HepG2 (cell line): Measurements from ENCODE around the gene PSG6. TPM values are rescaled to one million over a fixed set of nuclear protein-coding genes. Genes with fewer than 3 reads are reported as not detected.
"Not testable (repeated sequence)": the region's sequence is repeated elsewhere in the genome, so short reads cannot be mapped to it uniquely, and the experiment has no call there.

ENCODE experiments used
- ATAC-seq: fragments of 200-7000 bp; cut with Tn5 transposase; 3 replicates; pipeline ENCODE4 v1.9.1; 2020; ENCODE audit warnings: mild to moderate bottlenecking, moderate library complexity
- Bru-seq: library from RNA; stranded (reverse); fragments of 400-500 nt; gene quantifications from one replicate; lab custom pipeline; 2021; lab: Mats Ljungman, UMichigan
- BruChase-seq, 2 experiments: library from RNA; stranded (reverse); fragments of 400-500 nt; gene quantifications; one replicate each; lab custom pipeline; 2021; lab: Mats Ljungman, UMichigan
- BruUV-seq: library from RNA; stranded (reverse); fragments of 400-500 nt; replicated peaks from 2 replicates; lab custom pipeline; 2021; lab: Mats Ljungman, UMichigan
- CTCF ChIA-PET: fragments of 300-600 bp; formaldehyde crosslinking; extraction: SDS; loops from one replicate; lab custom pipeline; 2021; ENCODE audit warnings: low total read pairs, inconsistent platforms, low intra/inter-chr PET ratio; lab: Yijun Ruan, JAX
- POLR2A ChIA-PET: fragments of 350-600 bp; sonication (Branson Sonifier 250); formaldehyde crosslinking; loops from one replicate; lab custom pipeline; 2020; ENCODE audit warnings: antibody characterized with exemption, inconsistent platforms; lab: Yijun Ruan, JAX
- DNase-seq: peaks from one replicate; pipeline ENCODE4 v3.0.0-alpha.2; 2015; ENCODE audit warnings: low spot score
- FAIRE-seq: peaks from 3 replicates; lab custom pipeline; 2011; peaks lifted over from hg19 to GRCh38; lab: Jason Lieb, UNC
- H2AFZ ChIP-seq: one replicate; pipeline ENCODE4 v1.6.1; 2011; ENCODE audit warnings: low read length, inconsistent platforms
- H3K27ac ChIP-seq: fragments of 300-600 bp; 3 replicates; pipeline ENCODE4 v1.8.0; 2011; ENCODE audit warnings: mixed run types, mild to moderate bottlenecking, mixed read lengths, low read length, inconsistent platforms; ENCODE audit not compliant: insufficient read depth; ENCODE audit errors: extremely low read length
- H3K27me3 ChIP-seq, 2 experiments: fragments of 200-600 bp in 1 of 2; 2 replicates in 1 of 2; 3 replicates in 1 of 2; pipeline versions ENCODE4 v1.6.0 to v1.8.0; 2011; ENCODE audit warnings: low read length in 2 of 2, mild to moderate bottlenecking in 2 of 2, moderate library complexity in 2 of 2, inconsistent platforms in 1 of 2; ENCODE audit not compliant: insufficient read depth in 2 of 2, control insufficient read depth in 1 of 2
- H3K36me3 ChIP-seq, 2 experiments: fragments of 200-600 bp in 1 of 2; replicated peaks in 1 of 2; 2 replicates in 1 of 2; 3 replicates in 1 of 2; pipeline versions ENCODE4 v1.5.1 to v1.8.0; 2011; ENCODE audit warnings: low read length in 2 of 2, inconsistent platforms in 1 of 2; ENCODE audit not compliant: insufficient read depth in 2 of 2, control insufficient read depth in 1 of 2
- H3K4me1 ChIP-seq: 2 replicates; pipeline ENCODE4 v1.5.1; 2012; ENCODE audit warnings: low read length, inconsistent platforms; ENCODE audit not compliant: insufficient read depth
- H3K4me2 ChIP-seq: 2 replicates; pipeline ENCODE4 v1.6.0; 2011; ENCODE audit warnings: low read depth, low read length, inconsistent platforms
- H3K4me3 ChIP-seq, 3 experiments: fragments of 200-600 bp in 1 of 3; sonication (generic), shearing (Covaris generic) in 1 of 3; replicated peaks in 1 of 3; 2 replicates each; pipeline ENCODE4 v1.5.1; 2011 to 2016; ENCODE audit warnings: low read length in 3 of 3, inconsistent platforms in 2 of 3, low read depth in 2 of 3, mild to moderate bottlenecking in 2 of 3, control low read depth in 1 of 3, mixed read lengths in 1 of 3; ENCODE audit not compliant: insufficient read depth in 1 of 3
- H3K79me2 ChIP-seq: one replicate; pipeline ENCODE4 v1.6.1; 2011; ENCODE audit warnings: low read length, inconsistent platforms; ENCODE audit not compliant: insufficient read depth
- H3K9ac ChIP-seq: 2 replicates; pipeline ENCODE4 v1.6.0; 2011; ENCODE audit warnings: mild to moderate bottlenecking, low read depth, low read length, inconsistent platforms; ENCODE audit not compliant: insufficient read depth
- H3K9me3 ChIP-seq: 2 replicates; pipeline ENCODE4 v1.5.1; 2012; ENCODE audit warnings: mild to moderate bottlenecking, low read length
- H4K20me1 ChIP-seq: 2 replicates; pipeline ENCODE4 v1.6.0; 2011; ENCODE audit warnings: inconsistent platforms, mild to moderate bottlenecking, low read length, moderate library complexity; ENCODE audit not compliant: insufficient read depth
- CENPBD1 ChIP-seq: sonication (generic); formaldehyde crosslinking; IDR thresholded peaks from 2 replicates; pipeline ENCODE4 v1.8.0; 2022; ENCODE audit warnings: missing genetic modification reagents, low read depth, mild to moderate bottlenecking, borderline replicate concordance
- CREB1 ChIP-seq, 2 experiments: fragments of 450-650 bp in 1 of 2; IDR thresholded peaks; 2 replicates each; pipeline ENCODE4 v1.6.1; 2016 to 2017; ENCODE audit warnings: control low read depth in 1 of 2, mild to moderate bottlenecking in 1 of 2, missing compliant biosample characterization in 1 of 2, missing genetic modification characterization in 1 of 2
- IKZF5 ChIP-seq: IDR thresholded peaks from 2 replicates; pipeline ENCODE4 v1.6.1; 2018; ENCODE audit warnings: missing genetic modification reagents, mild to moderate bottlenecking, missing compliant biosample characterization
- NRL ChIP-seq: sonication (generic); formaldehyde crosslinking; IDR thresholded peaks from 2 replicates; pipeline ENCODE4 v1.5.0; 2020; ENCODE audit warnings: missing genetic modification reagents, mild to moderate bottlenecking, moderate library complexity, borderline replicate concordance
- TBX3 ChIP-seq: fragments of 450-650 bp; IDR thresholded peaks from 2 replicates; pipeline ENCODE4 v1.6.1; 2017; ENCODE audit warnings: antibody characterized with exemption, mild to moderate bottlenecking, inconsistent platforms, borderline replicate concordance
- TCF12 ChIP-seq, 2 experiments: fragments of 450-650 bp in 1 of 2; sonication (generic) in 1 of 2; formaldehyde crosslinking in 1 of 2; IDR thresholded peaks; 2 replicates each; pipeline versions ENCODE4 v1.6.1 to v1.8.0; 2017 to 2022; ENCODE audit warnings: antibody characterized with exemption in 1 of 2, mild to moderate bottlenecking in 1 of 2, missing genetic modification reagents in 1 of 2, moderate library complexity in 1 of 2
- ZNF556 ChIP-seq: sonication (generic); formaldehyde crosslinking; IDR thresholded peaks from 2 replicates; pipeline ENCODE4 v1.4.0; 2020; ENCODE audit warnings: mild to moderate bottlenecking, missing genetic modification reagents, borderline replicate concordance
- ZNF616 ChIP-seq: sonication (generic); formaldehyde crosslinking; IDR thresholded peaks from 2 replicates; pipeline ENCODE4 v1.5.0; 2020; ENCODE audit warnings: low read depth, mild to moderate bottlenecking, missing genetic modification reagents
- ZNF740 ChIP-seq: sonication (generic); formaldehyde crosslinking; IDR thresholded peaks from 2 replicates; pipeline ENCODE4 v1.4.0; 2020; ENCODE audit warnings: missing genetic modification reagents
- WGBS: methylation state at CpG from one replicate; pipeline ENCODE4 v1.1.6; 2017; ENCODE audit warnings: low lambda C conversion rate; 5-methylcytosine and 5-hydroxymethylcytosine counted together
- in situ Hi-C: cut with HindIII; loops from 2 replicates; pipeline ENCODE4 v1.10.0; 2017; ENCODE audit warnings: low pct_unique_long_range_greater_than_20kb; ENCODE audit not compliant: extremely low pct_ligation_motif_present
- intact Hi-C: fragments of 100-400 bp; cut with micrococcal nuclease; formaldehyde crosslinking; loops from one replicate; pipeline ENCODE4 v1.10.0; 2022; ENCODE audit not compliant: unreplicated experiment
- long read RNA-seq, 2 experiments: library from RNA in 1 of 2; library from polyadenylated mRNA in 1 of 2; stranded (forward) in 1 of 2; unstranded in 1 of 2; transcript quantifications; one replicate each; pipeline ENCODE4 v2.0.0, GENCODE V29; 2019 to 2022
- polyA minus RNA-seq, 3 experiments: library from RNA; depleted of rRNA, polyadenylated mRNA; stranded (reverse); fragments of >200 nt; gene quantifications; 2 replicates each; pipeline ENCODE4 v1.2.3, GENCODE V29; 2011; ENCODE audit warnings: low replicate concordance in 1 of 3
- polyA plus RNA-seq, 8 experiments: library from polyadenylated mRNA; depleted of rRNA in 3 of 8; stranded (reverse) in 7 of 8; unstranded in 1 of 8; fragments of >200 nt; fragmentation: Illumina TruSeq in 4 of 8; extraction: Trizol in 4 of 8; gene quantifications; 2 replicates each; pipeline versions ENCODE4 v1.2.1 to v1.2.3, GENCODE V29; 2011 to 2016; ENCODE audit warnings: low read depth in 4 of 8, missing spikeins in 1 of 8, mixed read lengths in 1 of 8; ENCODE audit not compliant: insufficient read depth in 1 of 8
- total RNA-seq, 5 experiments: library from RNA; depleted of rRNA; stranded (reverse); fragments of >200 nt; fragmentation: Illumina TruSeq; extraction: Trizol; gene quantifications; 2 replicates each; pipeline ENCODE4 v1.2.3, GENCODE V29; 2016; ENCODE audit warnings: low read depth in 1 of 5

The PSG6 gene
- total RNA-seq (2016; rRNA removed; fragmentation: Illumina TruSeq; extraction: Trizol) (not detected in 2 replicates), polyA plus RNA-seq (2011; rRNA removed) (not detected in 2 replicates), polyA minus RNA-seq (2011; rRNA and poly(A)+ RNA removed; ENCODE audit: low replicate concordance) (not detected in 2 replicates), Bru-seq, nascent RNA (not detected), BruChase-seq, experiment 1, labeled RNA remaining after a 6-hour chase (not detected), BruChase-seq, experiment 2, labeled RNA remaining after a 2-hour chase (not detected)
- not detected in 2 replicates for total RNA-seq (2016; cell fraction: cytosol; rRNA removed; fragmentation: Illumina TruSeq; extraction: Trizol; ENCODE audit: low read depth)
- not detected in 2 replicates for total RNA-seq (2016; cell fraction: insoluble cytoplasmic fraction; rRNA removed; fragmentation: Illumina TruSeq; extraction: Trizol)
- not detected in 2 replicates for total RNA-seq (2016; cell fraction: membrane; rRNA removed; fragmentation: Illumina TruSeq; extraction: Trizol)
- not detected in 2 replicates for total RNA-seq (2016; cell fraction: nucleus; rRNA removed; fragmentation: Illumina TruSeq; extraction: Trizol)
- not detected in 2 replicates for polyA plus RNA-seq (2011; cell fraction: cytosol; rRNA removed)
- not detected in 2 replicates for polyA plus RNA-seq (2011; cell fraction: nucleus; rRNA removed)
- not detected in 2 replicates for polyA plus RNA-seq (2012)
- not detected in 2 replicates for polyA plus RNA-seq (2016; cell fraction: cytosol; fragmentation: Illumina TruSeq; extraction: Trizol; ENCODE audit: low read depth)
- polyA plus RNA-seq (2016; cell fraction: insoluble cytoplasmic fraction; fragmentation: Illumina TruSeq; extraction: Trizol; ENCODE audit: low read depth): not detected in 2 replicates
- not detected in 2 replicates for polyA plus RNA-seq (2016; cell fraction: membrane; fragmentation: Illumina TruSeq; extraction: Trizol; ENCODE audit: low read depth)
- polyA plus RNA-seq (2016; cell fraction: nucleus; fragmentation: Illumina TruSeq; extraction: Trizol; ENCODE audit: insufficient read depth, low read depth): not detected in 2 replicates
- not detected in 2 replicates for polyA minus RNA-seq (2011; cell fraction: cytosol; rRNA and poly(A)+ RNA removed)
- not detected in 2 replicates for polyA minus RNA-seq (2011; cell fraction: nucleus; rRNA and poly(A)+ RNA removed)
- long read RNA-seq, experiment 1: 0 reads
- long read RNA-seq, experiment 2: 0 reads

- H3K4me2 ChIP-seq, H4K20me1 ChIP-seq, H3K27me3 ChIP-seq, H3K27ac ChIP-seq, FAIRE-seq, in situ Hi-C loops, H3K79me2 ChIP-seq, H3K36me3 ChIP-seq, H2AFZ ChIP-seq, ATAC-seq, intact Hi-C loops, H3K4me1 ChIP-seq, BruUV-seq, H3K9ac ChIP-seq, H3K9me3 ChIP-seq, H3K4me3 ChIP-seq, POLR2A ChIA-PET, DNase-seq, CTCF ChIA-PET: not testable (repeated sequence)
- 0% methylated on average over 1 of the region's 1 CpG for WGBS
Observed at GRCh38 chr19:42917634-42918033, at the start of gene PSG6. PSG6 (minus strand) TSS chr19:42917894; CDS start chr19:42917792, 102 bp downstream.

GRCh38 chr19:42965176-42965575 lies 47.5 kb upstream of the PSG6 start:
- POLR2A ChIA-PET: no interaction called here
- ATAC-seq: no peak
- Histone ChIP-seq H4K20me1 (no peaks in the 10 kb centered on the region), H3K4me1 (no peaks in the 10 kb centered on the region), H3K9me3 (no peaks in the 10 kb centered on the region), H3K4me2 (no peak overlapping the region), H3K27ac (no peak overlapping the region), H3K4me3 (no peak overlapping the region), H3K9ac (no peak overlapping the region), H3K27me3 (no peaks in the 10 kb centered on the region), H3K79me2 (no peaks in the 10 kb centered on the region), H2AFZ (no peak overlapping the region), H3K36me3 (no peaks in the 10 kb centered on the region)
- CTCF ChIA-PET: no interaction called here
- BruUV-seq: no TSS peak
- intact Hi-C loops (no loop called here), in situ Hi-C loops (no loop called here)
- WGBS: 0% methylated on average over 2 of the region's 2 CpGs
- no peak for FAIRE-seq
- DNase-seq: no peak
- TF ChIP-seq ZNF556 (CRISPR knock-in tag) (no peak), TBX3 (no peak), CREB1 (IDR thresholded peaks at IDR 0.05) (no peak), CREB1 (CRISPR knock-in tag; IDR thresholded peaks at IDR 0.05) (no peak), ZNF740 (CRISPR knock-in tag) (no peak), TCF12 (IDR thresholded peaks at IDR 0.05) (no peak), TCF12 (CRISPR knock-in tag; IDR thresholded peaks at IDR 0.05) (no peak), CENPBD1 (CRISPR knock-in tag) (no peak), NRL (CRISPR knock-in tag) (no peak), ZNF616 (CRISPR knock-in tag) (no peak), IKZF5 (no peak)
